Raji (cell line): ENCODE results near the gene AMZ2.
A peak's percentile ranks its signal among the peaks of the same experiment; 100 is the strongest.

ENCODE experiments used
- POLR2A ChIP-seq: IDR thresholded peaks from 2 replicates; pipeline ENCODE4 v1.6.1; 2011; ENCODE audit warnings: low read depth, low read length, control low read depth; ENCODE audit not compliant: insufficient read depth

The AMZ2 gene

DNA sequence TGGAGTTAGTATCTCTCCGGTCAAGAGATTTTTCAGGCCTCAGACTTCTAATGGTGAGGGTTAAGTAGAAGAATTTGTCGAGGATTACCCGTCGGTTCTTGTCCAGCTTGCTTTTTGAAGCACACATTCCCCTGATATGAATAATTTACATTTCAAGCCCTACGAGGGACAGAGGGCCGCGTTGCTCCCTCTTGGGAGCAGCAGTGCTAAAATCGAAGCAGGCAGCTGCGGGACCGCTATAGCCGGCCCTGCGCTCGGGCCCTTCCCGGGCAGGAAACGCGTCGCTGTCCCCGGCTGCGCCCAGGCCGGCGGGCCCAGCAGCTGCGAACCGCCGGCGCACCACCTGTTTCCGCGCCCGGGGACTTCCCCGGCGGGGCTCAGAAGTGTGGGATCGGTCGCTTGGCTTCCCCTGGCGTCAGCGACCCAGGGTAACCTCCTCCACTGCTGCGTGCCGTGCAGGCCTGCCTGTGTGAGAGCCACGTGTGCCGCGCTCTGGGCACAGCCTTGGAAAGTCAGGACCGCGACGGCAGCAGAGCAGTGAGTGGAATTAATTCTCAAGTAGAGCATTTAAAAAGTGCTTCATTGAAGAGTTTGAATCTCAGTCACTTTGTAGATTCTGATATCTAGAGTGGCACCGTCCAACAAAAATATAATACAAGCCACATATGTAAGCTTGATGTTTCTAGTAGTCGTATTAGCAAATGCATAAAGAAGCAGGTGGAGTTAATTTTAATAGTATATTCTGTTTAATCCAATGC, 11.2 kb downstream of the AMZ2 start:
- TF ChIP-seq POLR2A, result peak; percentile 33; the same call in 1 of the 2 replicates

DNA sequence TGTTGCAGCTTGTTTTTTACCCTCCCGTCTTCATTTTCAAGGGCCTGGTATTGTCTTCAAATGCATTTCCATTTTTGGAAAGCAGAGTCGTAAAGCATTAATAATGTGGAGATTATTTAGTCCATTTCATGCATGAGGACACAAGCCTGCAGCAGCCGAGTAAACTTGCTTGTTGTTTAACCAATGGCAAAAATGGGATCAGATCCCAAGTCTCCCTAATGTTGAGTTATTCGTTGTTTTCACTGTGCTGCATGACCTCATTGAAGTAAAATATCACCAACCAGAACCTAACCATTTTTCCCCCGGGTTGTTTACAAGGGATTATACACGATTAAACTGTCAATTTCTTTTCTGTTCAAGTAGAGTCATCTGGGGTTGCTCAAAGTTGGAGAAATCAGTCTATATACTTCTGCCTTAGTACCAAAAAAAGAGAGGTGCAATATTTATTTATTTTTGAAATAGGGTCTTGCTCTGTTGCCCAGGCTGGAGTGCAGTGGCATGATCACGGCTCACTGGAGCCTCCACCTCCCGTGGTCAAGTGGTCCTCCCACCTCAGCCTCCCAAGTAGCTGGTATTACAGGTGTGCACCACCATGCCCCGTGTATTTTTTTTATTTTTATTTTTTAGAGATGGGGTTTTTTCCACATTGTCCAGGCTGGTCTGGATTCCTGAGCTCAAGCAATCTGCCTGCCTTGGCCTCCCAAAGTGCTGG, 12.4 kb downstream of the AMZ2 start:
- no peak for TF ChIP-seq POLR2A

DNA sequence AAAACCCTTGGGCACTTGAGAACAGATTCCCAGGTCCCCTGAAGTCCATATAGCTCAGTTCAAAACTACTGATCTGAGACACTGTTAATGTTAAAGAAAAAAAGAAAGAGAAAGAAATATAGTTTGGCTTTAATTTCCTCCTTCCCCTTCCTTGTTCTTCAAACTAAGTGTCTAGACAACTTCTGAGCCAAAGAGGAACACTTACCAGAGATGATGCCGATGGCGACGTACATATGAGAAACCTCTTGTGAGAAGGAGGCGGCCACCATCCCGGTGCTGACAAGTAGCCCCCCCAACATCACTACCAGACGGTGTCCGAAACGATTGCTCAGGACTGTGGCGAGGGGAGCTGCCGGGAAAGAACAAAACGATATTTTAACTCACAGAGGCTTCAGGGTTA, 25.9 kb downstream of the AMZ2 start:
- no peak for TF ChIP-seq POLR2A

DNA sequence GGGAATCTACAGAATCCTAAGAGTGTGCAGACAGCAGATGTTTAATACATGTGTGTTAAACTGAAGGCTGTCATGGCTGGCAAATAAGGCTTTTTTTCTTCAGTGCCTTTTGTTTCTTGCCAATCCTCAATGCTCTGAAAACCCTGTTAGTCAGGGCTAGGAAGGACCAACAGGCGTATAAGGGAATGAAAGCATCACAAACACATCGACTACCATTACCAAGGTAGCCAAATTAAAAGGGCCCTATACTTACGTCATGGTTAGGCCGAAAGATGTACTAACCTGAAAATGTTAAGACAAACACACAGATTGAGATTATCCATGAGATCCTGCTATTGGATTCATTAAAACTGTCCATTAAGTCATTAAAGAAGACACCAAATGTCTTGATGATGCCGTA, 30.0 kb downstream of the AMZ2 start:
- no peak for TF ChIP-seq POLR2A

DNA sequence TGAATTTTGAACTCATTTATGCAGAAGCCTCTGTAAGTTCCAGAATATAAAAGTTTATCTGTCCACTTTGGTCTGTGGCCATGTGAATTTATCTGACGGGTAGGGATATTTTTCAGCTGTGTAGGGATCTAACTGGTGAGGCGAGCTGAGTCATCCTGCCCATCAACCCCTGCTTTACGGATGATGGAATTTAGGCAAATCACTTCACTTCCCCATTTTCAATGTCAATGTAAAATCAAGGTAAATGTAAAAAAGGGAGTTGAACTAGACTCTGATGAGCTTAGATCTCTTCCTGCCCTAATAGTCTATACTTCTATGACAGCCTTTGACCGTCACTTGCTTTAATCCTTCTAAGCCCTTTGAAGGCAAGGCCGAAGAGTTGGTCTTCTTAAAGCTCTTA, 40.5 kb downstream of the AMZ2 start:
- TF ChIP-seq POLR2A, result peak; percentile 67

DNA sequence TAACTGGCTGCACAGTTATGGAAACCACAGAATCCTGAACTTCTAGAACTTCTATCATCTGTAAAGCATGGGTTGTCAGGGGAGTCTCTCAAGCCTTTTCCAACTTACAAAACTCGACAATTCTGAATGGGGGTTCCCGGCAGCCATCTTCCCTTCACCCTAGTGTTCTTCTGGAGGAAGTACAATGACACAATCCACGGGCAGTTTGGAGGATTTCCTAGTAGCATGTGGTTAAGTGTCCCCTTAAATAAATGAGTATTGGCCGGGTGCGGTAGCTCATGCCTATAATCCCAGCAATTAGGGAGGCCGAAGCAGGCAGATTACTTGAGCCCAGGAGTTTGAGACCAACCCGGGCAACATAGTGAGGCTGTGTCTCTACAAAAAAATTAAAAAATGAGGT, 41.0 kb downstream of the AMZ2 start:
- TF ChIP-seq POLR2A, result no peak; the same call in 1 of the 2 replicates

DNA sequence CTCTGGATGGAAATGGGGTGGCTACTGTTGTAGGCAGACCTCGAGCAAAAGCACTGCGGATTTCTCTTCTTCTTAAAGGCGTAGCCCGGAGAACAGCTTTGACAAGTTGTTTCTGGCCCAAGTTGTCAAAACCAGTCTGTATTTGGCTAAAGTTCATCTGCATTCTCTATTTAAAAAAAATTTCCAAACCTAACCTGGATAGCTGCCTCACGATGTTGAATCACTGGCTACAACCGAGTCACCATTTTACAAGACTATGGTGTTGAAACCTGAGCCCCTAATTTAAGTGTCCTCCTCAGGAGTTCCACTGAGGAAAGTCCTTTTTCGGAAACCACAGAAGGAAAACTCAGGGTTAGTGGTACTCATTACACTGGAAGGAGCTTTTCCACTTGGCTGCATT, 41.6 kb downstream of the AMZ2 start:
- TF ChIP-seq POLR2A, result no peak

DNA sequence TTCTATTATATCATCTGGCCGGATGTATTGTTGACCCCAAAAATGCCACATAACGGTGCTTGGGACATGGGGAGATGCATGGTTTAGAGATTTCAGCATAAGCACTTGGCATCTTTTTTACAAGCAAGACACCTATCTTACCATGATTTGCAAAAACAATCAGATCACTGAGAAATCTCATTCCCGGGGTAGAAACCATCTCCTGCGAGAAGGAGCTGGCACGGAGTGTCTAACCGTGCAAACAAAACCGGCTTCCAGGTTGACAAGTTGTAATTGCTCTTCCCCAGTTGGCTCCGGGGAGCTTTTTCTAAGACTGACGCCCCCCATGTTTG, 42.1 kb downstream of the AMZ2 start:
- no peak for TF ChIP-seq POLR2A

DNA sequence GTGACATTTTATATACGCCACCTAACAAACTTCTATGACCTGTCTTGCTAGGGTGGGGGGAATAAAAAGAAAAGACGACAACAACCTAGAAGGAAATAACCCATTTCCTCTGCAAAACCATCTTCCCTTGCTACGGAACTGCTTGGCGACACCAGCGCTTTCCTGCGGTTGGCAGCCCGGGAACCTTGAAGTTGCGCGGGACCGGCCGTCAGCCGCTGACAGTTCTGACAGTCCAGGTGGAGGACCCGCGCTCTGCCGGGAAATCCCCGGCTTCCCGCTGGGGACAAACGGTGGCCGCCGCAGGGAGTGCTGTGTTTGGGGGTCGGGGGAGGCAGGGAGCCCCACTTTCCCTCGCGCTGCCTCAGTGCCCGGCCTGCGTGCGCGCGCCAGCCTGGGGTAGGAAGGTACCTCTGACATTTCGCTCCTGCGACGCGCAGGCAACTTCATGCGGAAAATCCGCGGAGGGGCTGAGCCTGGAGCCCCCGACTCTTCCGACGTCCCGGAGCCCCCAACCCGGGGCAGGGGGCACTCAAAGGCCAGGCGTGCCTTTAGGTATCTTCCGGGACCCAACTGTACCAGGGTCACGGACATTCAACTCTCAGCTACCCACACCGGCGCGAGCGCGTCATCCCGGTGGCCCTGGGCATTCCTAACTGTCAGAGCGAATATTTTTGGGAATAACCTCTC, 42.6 kb downstream of the AMZ2 start:
- TF ChIP-seq POLR2A, result peak; percentile 46

DNA sequence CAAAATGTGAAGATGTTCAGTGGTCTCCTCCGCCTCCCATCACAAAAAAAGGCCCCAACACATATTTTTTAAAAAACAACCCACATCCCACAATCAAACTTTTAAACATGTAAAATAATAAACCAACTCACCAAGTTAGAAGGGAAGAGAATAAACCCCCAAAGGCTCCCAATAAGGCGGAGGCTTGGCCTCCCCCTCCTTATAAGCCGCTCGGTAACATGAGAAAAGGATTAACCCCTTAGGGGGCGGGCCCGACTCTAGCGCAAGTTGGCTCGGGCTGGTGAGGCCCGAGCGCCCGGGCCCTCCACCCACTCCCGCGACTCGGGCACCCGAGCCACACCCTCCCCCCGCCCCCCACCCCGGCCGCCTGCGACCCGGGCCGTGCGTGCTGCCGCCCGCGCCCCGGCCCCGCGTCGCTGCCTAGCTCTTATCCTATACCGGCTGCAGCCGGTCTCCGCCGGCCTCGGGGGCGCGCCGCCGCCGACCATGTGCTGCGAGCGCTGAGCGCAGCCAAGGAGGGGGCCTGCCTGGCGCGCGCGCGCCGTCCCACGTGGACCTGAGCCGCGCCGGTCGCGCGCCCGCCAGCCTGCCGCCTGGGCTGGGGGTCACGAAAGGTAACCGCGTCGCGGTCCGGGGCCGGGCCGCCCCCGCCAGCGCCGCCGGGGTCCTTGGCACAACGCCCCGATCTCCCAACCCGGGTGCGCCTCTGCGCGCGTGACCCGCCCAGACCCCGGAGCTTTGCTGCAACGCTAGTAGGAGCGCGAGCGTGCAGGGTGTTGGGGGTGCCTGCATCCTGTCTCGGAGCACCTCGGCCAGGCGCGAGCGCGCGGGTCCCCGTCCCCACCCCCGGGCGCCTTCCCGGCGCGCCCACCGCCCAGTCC, 43.4 kb downstream of the AMZ2 start, which contains the start of the genes ARSG and SLC16A6:
Gene ARSG (plus strand): TSS at position 541 of the 881 bp plus-strand sequence. CDS start 15,999 bp downstream, outside the sequence.
Gene SLC16A6 (minus strand): TSS at position 173 of the 881 bp plus-strand sequence. CDS start 12,807 bp downstream, outside the sequence.
- TF ChIP-seq POLR2A, result no peak; the same call in 1 of the 2 replicates

DNA sequence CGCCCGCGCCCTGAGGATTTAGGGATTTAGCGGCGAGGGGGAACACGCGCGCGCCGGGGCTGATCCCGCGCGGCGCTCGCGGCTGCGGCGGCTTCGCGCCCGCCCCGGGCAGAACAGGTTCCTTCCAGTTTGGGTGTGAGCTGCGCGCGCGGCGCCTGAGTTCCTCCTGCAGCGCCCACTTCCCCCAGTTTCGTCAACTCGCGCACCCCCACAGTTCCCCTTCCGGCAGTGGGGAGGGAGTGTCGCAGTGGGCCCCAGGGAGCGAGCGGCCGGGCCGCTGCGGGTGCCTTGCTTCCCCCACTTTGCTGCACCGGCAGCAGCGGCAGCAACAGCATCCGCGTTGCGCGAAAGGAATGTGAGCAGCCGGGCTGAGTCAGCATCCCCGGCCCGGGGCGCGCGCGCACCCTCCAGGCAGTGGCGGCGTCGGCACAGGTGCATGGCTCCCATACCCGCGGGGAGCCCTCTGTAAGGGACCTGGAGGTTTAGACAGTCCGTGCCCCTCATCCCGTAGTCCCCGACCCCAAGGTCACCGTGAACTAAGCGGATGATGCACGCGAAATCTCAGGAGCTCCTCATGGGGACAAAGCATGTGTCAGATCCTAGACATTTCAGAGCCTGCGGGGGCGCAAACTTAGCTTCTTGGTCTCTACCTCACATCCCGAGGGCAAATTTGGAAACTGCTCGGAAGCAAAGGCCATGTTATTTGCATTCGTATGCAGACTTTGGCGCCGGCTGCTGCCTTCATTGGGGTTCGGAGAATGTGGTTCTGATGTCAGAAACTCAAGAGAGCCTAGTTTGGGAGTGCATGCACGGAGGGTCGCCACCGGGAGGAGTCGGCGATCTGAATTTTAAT, 44.2 kb downstream of the AMZ2 start:
- TF ChIP-seq POLR2A, result peak; percentile 82

DNA sequence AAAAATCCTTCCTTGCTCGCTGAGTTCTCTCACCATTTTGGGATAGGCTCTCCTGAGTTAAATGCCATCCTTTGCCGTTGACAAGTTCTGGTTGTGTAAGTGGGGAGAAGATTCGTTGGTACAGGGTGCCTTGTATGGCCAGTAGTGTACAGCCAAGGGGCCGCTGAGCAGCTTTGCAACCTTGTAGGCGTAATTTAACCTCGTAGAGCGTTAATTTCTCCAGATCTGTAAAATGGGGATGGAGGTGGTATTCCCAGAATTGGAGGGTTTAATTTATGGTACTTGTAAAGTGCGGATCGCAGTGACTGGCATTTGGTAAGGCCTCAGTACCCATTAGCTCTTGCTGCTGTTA, 44.8 kb downstream of the AMZ2 start:
- no peak for TF ChIP-seq POLR2A

DNA sequence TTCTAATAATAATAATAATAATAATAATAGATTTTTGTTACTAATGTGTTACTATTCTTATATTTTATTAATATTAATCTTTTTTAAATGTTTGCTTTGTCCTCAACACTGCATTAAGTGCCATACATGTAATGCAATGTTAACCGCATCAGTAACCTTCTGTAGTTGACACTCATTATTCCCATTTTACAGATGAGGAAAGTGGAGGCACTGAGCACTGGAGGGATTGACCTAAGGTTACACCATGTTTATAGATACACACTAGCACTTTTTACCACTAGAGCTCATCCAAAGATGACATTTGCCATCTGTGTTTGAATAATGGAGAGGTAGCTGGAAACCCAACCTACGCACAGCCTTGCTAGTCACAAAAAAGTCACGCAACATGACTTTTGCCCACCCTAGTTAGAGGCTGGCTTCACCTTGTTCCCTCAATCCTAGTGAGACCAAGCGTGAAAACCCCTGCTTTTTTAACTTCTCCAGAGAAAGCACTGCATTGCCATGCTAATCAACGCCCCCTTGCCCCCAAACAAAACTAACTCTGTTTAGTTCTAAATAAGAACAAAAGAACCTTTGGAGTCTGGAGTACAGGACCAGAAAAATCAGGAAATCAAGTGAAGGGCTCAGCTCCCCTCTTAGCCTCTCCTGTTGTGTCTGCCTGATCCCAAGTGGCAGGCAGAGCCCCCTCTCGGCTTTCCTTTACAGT, 45.8 kb downstream of the AMZ2 start:
- TF ChIP-seq POLR2A, result no peak
